ENCODE data around the gene SRGAP3.

SRGAP3 gene

GRCh38 chr3:8959668-8960067, 289.8 kb downstream of the SRGAP3 start:
- no peak for DNase-seq

GRCh38 chr3:8954938-8955763, 294.3 kb downstream of the SRGAP3 start:
- DNase-seq: peak; percentile 89

- no peak for DNase-seq
Measured at GRCh38 chr3:8953313-8953712, 296.1 kb downstream of the SRGAP3 start.

GRCh38 chr3:8952130-8952529, 297.3 kb downstream of the SRGAP3 start:
- DNase-seq: no peak

GRCh38 chr3:8945890-8946600, 303.4 kb downstream of the SRGAP3 start:
- DNase-seq: no peak

- DNase-seq: no peak
Measured at GRCh38 chr3:8942746-8943488, 306.5 kb downstream of the SRGAP3 start.

GRCh38 chr3:8942115-8942514, 307.3 kb downstream of the SRGAP3 start:
- DNase-seq: no peak

GRCh38 chr3:8938021-8938420, 311.4 kb downstream of the SRGAP3 start:
- peak; percentile 58 for DNase-seq

GRCh38 chr3:8937064-8938020, 312.1 kb downstream of the SRGAP3 start:
- peak; percentile 87 for DNase-seq

- no peak for DNase-seq
Measured at GRCh38 chr3:8932507-8932906, 316.9 kb downstream of the SRGAP3 start.

GRCh38 chr3:8931342-8931741, 318.1 kb downstream of the SRGAP3 start:
- no peak for DNase-seq

Data from fibroblast of skin of abdomen (primary cell).